Caco-2 (cell line): ENCODE results near the gene TRIM2. TPM values are rescaled to one million over a fixed set of nuclear protein-coding genes. Genes with fewer than 3 reads are reported as not detected.

Experiments used
- BruUV-seq: library from RNA; stranded (reverse); fragments of 400-500 nt; replicated peaks from 2 replicates; lab custom pipeline; 2021; lab: Mats Ljungman, UMichigan
- CTCF ChIA-PET: fragments of 300-600 bp; sonication (Branson Sonifier 250); formaldehyde crosslinking; loops from one replicate; lab custom pipeline; 2022; ENCODE audit warnings: antibody characterized with exemption; lab: Charles Lee
- POLR2A ChIA-PET: fragments of 300-600 bp; sonication (Branson Sonifier 250); formaldehyde crosslinking; loops from one replicate; lab custom pipeline; 2022; ENCODE audit warnings: antibody characterized with exemption; lab: Charles Lee
- DNase-seq, 2 experiments: peaks; one replicate each; pipeline versions ENCODE4 v3.0.0 to v3.0.0-alpha.2; 2020 to 2022
- H3K27me3 ChIP-seq: replicated peaks from 2 replicates; pipeline ENCODE4 v1.6.0; 2011; ENCODE audit warnings: low read length; ENCODE audit not compliant: control insufficient read depth, insufficient read depth
- H3K36me3 ChIP-seq: 2 replicates; pipeline ENCODE4 v1.5.1; 2011; ENCODE audit warnings: low read length; ENCODE audit not compliant: control insufficient read depth, insufficient read depth
- H3K4me1 ChIP-seq: fragments of 250-450 bp; sonication (Bioruptor Pico); 2 replicates; pipeline ENCODE4 v1.5.1; 2020; ENCODE audit warnings: mild to moderate bottlenecking
- H3K4me3 ChIP-seq: 2 replicates; pipeline ENCODE4 v1.5.1; 2011; ENCODE audit warnings: low read depth, mild to moderate bottlenecking, control low read depth, low read length
- H3K9me3 ChIP-seq: fragments of 250-450 bp; sonication (Bioruptor Pico); 2 replicates; pipeline ENCODE4 v1.5.1; 2020; ENCODE audit warnings: mild to moderate bottlenecking, moderate library complexity
- H3K27ac Mint-ChIP-seq: one replicate; pipeline ENCODE4 v1.8.0; 2022; ENCODE audit warnings: mixed read lengths; ENCODE audit not compliant: unreplicated experiment
- H3K27me3 Mint-ChIP-seq: one replicate; pipeline ENCODE4 v1.8.0; 2022; ENCODE audit warnings: mixed read lengths; ENCODE audit not compliant: insufficient read depth, unreplicated experiment
- H3K36me3 Mint-ChIP-seq: one replicate; pipeline ENCODE4 v1.8.0; 2022; ENCODE audit warnings: mild to moderate bottlenecking, mixed read lengths; ENCODE audit not compliant: insufficient read depth, unreplicated experiment
- H3K4me1 Mint-ChIP-seq: one replicate; pipeline ENCODE4 v1.8.0; 2022; ENCODE audit warnings: low read depth, mixed read lengths; ENCODE audit not compliant: unreplicated experiment
- H3K4me3 Mint-ChIP-seq: one replicate; pipeline ENCODE4 v1.8.0; 2022; ENCODE audit warnings: mild to moderate bottlenecking, moderate library complexity, mixed read lengths; ENCODE audit not compliant: unreplicated experiment
- H3K9me3 Mint-ChIP-seq: one replicate; pipeline ENCODE4 v1.8.0; 2022; ENCODE audit warnings: mixed read lengths; ENCODE audit not compliant: unreplicated experiment
- intact Hi-C: fragments of 100-400 bp; cut with micrococcal nuclease; formaldehyde crosslinking; loops from one replicate; pipeline ENCODE4 v1.10.0; 2022; ENCODE audit not compliant: unreplicated experiment
- total RNA-seq: library from RNA; stranded (reverse); gene quantifications from 2 replicates; pipeline ENCODE4 v1.2.3, GENCODE V29; 2022
- TF ChIP-seq, protein P1 (sequence below), 2 experiments: fragments of 200-600 bp in 1 of 2; IDR thresholded peaks; 1 replicate in 1 of 2; 2 replicates in 1 of 2; pipeline versions ENCODE4 v1.5.1 to v1.8.0; 2011 to 2022; ENCODE audit warnings: antibody characterized with exemption in 1 of 2, control low read depth in 1 of 2, inconsistent platforms in 1 of 2, low read depth in 1 of 2, low read length in 1 of 2, mild to moderate bottlenecking in 1 of 2, moderate library complexity in 1 of 2; ENCODE audit not compliant: insufficient read depth in 1 of 2, severe bottlenecking in 1 of 2, unreplicated experiment in 1 of 2

The TRIM2 gene
- total RNA-seq, 1 experiment from 2014 or later = 62.3 TPM

DNA sequence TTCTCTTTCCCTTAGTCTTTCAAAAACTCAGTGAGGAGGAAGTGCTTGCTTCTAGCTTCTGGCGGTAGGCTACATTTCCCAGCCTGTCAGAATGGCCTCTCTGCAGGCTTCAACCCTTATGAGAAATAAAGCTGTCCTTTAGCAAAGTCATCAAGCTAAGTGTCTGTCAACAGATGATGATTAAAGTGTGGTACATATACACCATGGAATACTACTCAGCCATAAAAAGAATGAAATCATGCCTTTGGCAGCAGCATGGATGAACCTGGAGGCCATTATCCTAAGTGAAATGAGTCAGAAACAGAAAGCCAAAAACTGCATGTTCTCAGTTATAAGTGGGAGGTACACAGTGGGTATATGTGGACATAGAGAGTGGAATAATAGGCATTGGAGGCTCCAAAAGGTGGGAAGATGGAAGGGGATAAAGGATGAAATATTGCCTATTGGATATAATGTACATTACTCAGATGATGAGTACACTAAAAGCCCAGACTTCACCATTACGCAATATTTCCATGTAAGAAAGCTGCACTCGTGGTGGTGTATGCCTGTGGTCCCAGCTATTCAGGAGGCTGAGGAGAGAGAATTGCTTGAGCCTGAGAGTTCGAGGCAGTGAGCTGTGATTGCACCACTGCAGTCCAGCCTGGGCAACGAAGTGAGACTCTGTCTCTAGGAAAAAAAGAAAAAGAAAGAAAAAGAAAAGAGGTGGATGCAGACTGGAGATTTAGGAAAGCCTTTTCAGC, 7.9 kb downstream of the TRIM2 start:
- no peak overlapping the region for H3K4me3 Mint-ChIP-seq
- H3K9me3 Mint-ChIP-seq = no peaks in the 10 kb centered on the region
- peaks cover 35% of the 10 kb centered on the region for H3K4me1 Mint-ChIP-seq
- Histone ChIP-seq H3K4me1 (peaks cover 45% of the 10 kb centered on the region), H3K4me3 (no peak overlapping the region), H3K36me3 (peaks cover 1% of the 10 kb centered on the region; the same call in 1 of the 2 replicates), H3K27me3 (no peaks in the 10 kb centered on the region), H3K9me3 (no peaks in the 10 kb centered on the region)
- TF ChIP-seq, protein P1, sequence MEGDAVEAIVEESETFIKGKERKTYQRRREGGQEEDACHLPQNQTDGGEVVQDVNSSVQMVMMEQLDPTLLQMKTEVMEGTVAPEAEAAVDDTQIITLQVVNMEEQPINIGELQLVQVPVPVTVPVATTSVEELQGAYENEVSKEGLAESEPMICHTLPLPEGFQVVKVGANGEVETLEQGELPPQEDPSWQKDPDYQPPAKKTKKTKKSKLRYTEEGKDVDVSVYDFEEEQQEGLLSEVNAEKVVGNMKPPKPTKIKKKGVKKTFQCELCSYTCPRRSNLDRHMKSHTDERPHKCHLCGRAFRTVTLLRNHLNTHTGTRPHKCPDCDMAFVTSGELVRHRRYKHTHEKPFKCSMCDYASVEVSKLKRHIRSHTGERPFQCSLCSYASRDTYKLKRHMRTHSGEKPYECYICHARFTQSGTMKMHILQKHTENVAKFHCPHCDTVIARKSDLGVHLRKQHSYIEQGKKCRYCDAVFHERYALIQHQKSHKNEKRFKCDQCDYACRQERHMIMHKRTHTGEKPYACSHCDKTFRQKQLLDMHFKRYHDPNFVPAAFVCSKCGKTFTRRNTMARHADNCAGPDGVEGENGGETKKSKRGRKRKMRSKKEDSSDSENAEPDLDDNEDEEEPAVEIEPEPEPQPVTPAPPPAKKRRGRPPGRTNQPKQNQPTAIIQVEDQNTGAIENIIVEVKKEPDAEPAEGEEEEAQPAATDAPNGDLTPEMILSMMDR (IDR thresholded peaks at IDR 0.05; ENCODE audit: insufficient read depth in 1 of 2, low read depth in 1 of 2, low read length in 1 of 2, severe bottlenecking in 1 of 2, unreplicated experiment in 1 of 2) = no peak
- ChIA-PET CTCF (interaction anchor here (0.9 kb wide), 1 partner anchor 362 kb away, joined by 3 read pairs; no protein-coding TSS in a partner anchor), POLR2A (interaction anchor here (1.4 kb wide), 1 partner anchor 8 kb away, joined by 3 read pairs; the partner anchor contains the start of gene TRIM2)
- intact Hi-C loops = no loop called here
- H3K27ac Mint-ChIP-seq = no peak overlapping the region
- peaks cover 21% of the 10 kb centered on the region for H3K36me3 Mint-ChIP-seq
- no TSS peak for BruUV-seq
- no peak for DNase-seq
- no peaks in the 10 kb centered on the region for H3K27me3 Mint-ChIP-seq

DNA sequence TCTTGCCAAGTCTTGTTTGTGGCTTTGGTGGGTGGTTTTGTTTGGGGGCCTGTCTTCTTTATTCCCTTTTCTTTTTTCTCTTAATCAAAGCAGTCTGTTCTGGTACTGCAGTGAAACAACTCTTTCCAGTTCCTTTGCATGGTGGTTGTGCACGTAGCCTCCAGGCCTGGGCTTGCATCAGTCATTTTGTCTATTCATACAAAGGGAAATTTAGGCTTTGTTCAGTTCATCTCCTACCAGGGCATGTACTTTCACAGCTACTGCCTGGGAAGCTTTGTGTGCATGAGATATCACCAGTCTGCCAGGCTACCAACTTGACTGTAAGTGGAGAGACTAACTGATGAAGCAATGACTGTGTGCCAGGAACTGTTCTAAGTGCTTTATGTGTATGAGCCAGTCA, 8.5 kb downstream of the TRIM2 start:
- POLR2A ChIA-PET = interaction anchor here (1.4 kb wide), 1 partner anchor 9 kb away, joined by 3 read pairs; the partner anchor contains the start of gene TRIM2
- Histone ChIP-seq H3K4me1 (peaks cover 39% of the 10 kb centered on the region), H3K9me3 (no peaks in the 10 kb centered on the region), H3K36me3 (peaks cover 1% of the 10 kb centered on the region; the same call in 1 of the 2 replicates), H3K27me3 (no peaks in the 10 kb centered on the region), H3K4me3 (no peak overlapping the region)
- TF ChIP-seq, protein P1 (IDR thresholded peaks at IDR 0.05; ENCODE audit: insufficient read depth in 1 of 2, low read depth in 1 of 2, low read length in 1 of 2, severe bottlenecking in 1 of 2, unreplicated experiment in 1 of 2) = no peak
- no peaks in the 10 kb centered on the region for H3K9me3 Mint-ChIP-seq
- no peak overlapping the region for H3K27ac Mint-ChIP-seq
- no peak for DNase-seq
- peaks cover 38% of the 10 kb centered on the region for H3K4me1 Mint-ChIP-seq
- intact Hi-C loops = no loop called here
- no peak overlapping the region for H3K4me3 Mint-ChIP-seq
- CTCF ChIA-PET = interaction anchor here (0.9 kb wide), 1 partner anchor 362 kb away, joined by 3 read pairs; no protein-coding TSS in a partner anchor
- H3K36me3 Mint-ChIP-seq = peaks cover 26% of the 10 kb centered on the region
- BruUV-seq = no TSS peak
- no peaks in the 10 kb centered on the region for H3K27me3 Mint-ChIP-seq

DNA sequence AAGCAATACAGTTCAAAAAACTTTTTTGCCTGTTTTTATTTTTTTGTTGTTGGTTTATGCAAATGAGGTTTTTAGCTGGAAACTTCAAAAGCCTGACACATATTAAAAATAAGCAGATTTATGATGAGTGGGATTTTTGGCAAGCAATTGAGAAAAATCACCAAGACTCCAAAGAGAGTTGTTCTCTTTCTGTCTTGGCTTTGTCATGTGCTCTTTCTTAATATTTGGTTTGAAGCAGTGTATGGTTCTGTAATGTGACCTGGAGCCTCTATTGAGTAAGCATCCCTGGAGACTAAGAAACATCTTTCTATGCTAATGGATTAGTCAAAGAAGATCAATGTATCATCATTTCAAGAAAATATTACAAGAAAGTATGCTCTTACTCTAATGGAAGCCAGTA, 11.7 kb downstream of the TRIM2 start:
- Mint-ChIP-seq H3K4me3 (no peak overlapping the region), H3K27ac (no peak overlapping the region), H3K27me3 (no peaks in the 10 kb centered on the region), H3K36me3 (peaks cover 14% of the 10 kb centered on the region), H3K9me3 (no peaks in the 10 kb centered on the region), H3K4me1 (peaks cover 32% of the 10 kb centered on the region)
- H3K4me3 ChIP-seq = no peak overlapping the region
- no TSS peak for BruUV-seq
- ChIA-PET CTCF (interaction anchor here (0.6 kb wide), 1 partner anchor 84 kb away, joined by 5 read pairs; no protein-coding TSS in a partner anchor), POLR2A (no interaction called here)
- no peak for DNase-seq
- intact Hi-C loops = no loop called here
- H3K27me3 ChIP-seq = no peaks in the 10 kb centered on the region
- peaks cover 30% of the 10 kb centered on the region for H3K4me1 ChIP-seq
- TF ChIP-seq, protein P1 (IDR thresholded peaks at IDR 0.05; ENCODE audit: insufficient read depth in 1 of 2, low read depth in 1 of 2, low read length in 1 of 2, severe bottlenecking in 1 of 2, unreplicated experiment in 1 of 2) = no peak
- H3K9me3 ChIP-seq = no peaks in the 10 kb centered on the region
- H3K36me3 ChIP-seq = peaks cover 1% of the 10 kb centered on the region; the same call in 1 of the 2 replicates
